ENCODE measurements around the gene TNFRSF4.

TNFRSF4 gene

DNA sequence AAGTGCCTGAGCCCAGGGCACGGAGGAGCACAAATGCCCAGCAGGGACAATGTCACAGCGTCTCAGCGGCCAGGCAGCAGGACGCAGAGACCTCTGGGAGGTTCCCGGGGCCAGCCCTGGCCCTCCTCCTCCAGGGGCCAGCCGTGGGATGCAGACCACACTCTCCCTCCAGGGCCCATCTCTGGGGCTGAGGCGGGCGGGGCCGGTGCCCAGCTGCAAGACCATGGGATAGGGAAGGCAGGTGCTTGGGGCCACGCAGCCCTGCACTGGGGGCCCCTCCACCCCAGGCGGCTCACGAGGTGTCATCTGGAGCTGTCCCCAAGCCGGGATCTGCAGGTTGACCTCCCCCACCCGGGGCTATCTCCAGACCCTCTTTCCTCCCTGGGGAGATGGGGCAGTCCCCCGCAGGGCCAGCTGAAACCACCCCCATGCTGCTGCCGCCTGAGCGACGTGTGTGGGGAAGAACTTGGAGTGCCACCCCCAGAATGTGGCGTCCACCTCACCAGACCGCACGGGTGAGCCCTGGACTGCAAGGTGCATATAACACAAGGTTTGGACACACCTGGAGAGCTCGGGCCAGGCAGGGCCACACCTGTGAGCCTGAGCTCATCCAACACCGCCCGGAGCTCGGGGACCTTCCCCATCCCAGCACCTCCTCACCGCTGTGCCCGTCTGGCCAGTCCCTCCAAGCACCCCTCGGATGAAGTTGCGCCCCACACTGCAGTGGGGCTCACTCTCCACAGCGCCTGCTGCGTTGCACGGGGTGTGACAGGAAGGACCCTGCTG lies 44.3 kb downstream of the TNFRSF4 start:
- no peak for DNase-seq (ENCODE audit: low read depth)

DNA sequence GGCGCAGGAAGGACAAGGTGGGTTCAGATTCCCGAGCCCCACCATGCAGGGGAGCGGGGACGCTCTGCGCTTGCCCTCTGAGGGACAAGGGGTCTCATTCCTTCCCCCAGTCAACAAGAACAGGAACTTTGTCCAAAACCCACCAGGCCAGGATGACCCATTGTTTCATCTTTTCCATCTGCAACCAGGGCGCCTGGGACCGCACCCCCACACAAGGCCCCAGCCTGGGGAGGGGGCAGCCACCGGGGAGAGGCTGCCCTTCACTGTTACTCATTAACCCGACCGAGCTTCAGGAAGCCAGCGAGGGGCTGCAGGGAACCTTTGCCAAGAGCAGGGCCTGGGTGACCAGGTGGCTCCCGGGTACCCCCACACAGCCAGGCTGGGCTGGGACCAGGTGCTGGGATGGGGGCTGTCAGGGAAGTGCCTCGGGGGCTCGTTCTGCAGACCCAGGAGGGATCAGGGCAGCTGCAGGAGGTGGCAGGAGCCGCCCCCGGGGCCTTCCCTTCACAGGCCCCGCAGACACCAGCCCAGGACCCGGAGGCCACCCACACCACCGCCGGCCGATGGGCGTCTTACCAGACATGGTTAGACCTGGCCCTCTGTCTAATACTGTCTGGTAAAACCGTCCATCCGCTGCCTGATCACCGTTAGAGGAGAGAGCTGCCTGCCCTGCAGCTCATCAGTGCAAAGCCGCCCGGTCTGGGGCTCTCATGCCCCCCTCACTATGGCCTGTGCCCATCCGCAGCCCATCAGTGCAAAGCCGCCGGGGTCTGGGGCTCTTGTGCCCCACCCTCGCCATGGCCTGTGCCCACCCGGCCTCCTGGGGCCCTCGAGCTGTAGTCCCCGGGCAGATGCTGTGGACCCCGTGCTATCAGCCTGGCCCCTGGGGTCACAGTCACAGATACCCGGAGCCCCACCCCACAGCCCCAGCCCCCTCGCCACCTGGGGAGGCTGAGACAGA lies 45.2 kb downstream of the TNFRSF4 start:
- no peak for DNase-seq (ENCODE audit: low read depth)

DNA sequence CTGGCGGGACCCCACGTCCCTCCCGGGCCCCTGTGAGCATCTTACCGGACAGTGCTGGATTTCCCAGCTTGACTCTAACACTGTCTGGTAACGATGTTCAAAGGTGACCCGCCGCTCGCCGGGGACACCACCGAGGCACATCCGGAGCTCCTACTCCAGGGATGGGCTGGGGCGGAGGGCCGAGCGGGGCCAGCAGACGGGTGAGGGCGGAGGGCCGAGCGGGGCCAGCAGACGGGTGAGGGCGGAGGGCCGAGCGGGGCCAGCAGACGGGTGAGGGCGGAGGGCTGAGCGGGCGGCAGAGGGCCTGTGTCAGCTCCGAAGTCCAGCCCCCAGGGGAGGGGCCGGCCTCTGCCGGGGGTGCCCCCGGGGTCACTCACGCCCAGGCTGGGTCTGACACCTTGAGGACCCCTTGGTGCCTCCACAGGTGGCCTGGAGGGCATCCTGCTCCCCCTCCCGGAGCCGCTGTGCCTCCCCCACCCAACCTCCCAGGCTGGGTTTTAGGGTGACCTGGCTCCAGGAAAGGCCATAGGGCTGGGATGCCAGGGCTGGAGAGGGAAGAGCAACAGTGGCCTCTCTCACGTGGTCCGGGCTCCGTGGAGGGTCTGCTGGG lies 46.0 kb downstream of the TNFRSF4 start:
- DNase-seq (ENCODE audit: low read depth) = no peak

DNA sequence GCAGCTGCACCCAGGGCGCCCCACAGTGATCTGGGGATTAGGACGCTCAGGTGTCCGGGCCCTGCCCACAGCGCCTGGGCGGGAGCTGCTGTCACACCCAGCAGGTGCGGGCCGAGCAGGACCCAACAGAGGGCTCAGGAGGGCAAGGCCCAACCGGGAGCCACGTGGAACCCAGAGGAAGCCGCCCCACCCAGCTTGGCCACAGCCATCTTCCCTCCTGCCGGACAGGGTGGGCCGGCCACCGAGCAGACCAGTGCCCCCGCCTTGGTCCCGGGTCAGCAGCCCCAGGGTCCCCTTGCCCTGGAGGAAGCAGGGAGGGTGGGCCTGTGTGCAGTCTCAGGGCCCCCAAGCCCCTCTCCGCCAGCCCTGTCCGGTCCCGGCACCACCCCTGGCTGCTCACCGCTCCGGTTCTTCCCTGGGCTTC lies 46.5 kb downstream of the TNFRSF4 start:
- no peak for DNase-seq (ENCODE audit: low read depth)

DNA sequence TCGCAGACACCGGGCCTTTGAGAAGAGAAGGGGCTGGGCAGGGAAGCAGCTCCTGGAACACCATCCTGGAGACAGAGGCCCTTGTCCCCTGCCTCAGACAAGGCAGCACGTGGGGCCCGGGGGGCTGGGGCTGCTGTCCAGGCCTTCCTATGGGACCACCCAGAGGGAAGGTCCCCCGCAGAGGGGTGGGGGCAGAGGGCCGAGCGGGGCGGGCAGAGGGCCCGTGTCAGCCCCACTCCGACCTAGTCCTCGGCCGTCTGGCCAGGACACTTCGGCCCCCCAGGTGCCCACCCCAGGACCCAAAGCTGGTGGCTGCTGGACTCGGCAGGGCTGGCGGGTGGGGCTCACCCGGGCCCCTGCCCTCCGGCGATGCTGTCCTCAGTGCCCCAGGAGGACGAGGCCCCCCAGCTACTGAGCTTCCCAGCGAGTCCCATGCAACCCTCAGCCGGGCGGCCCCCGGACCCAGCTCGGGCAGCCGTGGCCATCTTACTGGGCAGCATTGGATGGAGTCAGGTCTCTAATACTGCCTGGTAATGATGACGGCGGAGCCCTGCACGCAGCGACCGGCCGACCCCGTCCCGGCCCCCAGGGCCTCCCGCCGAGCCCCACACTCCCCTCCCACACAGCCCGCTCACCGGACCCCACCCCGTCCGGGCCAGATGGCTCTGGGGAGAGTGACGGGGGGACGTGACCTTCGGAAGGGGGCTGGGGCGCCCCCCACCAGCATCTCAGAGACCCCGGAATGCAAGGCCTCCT lies 47.1 kb downstream of the TNFRSF4 start:
- DNase-seq (ENCODE audit: low read depth) = no peak

DNA sequence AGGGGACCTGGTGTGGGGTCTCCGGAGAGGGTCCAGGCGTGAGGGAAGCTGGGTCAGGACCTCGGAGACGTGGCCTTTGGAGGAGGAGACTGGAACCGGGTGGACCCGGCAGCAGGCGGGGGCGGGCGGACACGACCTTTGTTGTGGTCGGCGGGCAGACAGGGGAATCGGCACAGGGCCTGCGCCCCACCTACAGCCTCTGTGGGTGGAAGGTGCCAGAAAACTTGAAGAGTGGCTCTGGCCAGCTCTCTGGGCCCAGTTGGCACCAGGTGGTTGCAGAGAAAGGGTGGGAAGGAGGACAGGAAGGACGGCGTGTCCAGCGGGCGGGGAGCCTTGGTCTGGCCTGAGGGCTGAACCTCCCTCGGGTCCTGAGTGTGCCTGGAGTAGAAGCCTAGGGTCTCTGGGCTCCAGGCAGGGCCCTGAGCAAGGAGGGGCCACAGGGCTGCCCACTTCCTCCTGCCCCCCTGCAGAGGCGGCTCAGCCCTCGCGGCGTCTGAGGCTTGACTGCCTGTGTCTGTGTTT lies 48.0 kb downstream of the TNFRSF4 start:
- DNase-seq (ENCODE audit: low read depth) = no peak

DNA sequence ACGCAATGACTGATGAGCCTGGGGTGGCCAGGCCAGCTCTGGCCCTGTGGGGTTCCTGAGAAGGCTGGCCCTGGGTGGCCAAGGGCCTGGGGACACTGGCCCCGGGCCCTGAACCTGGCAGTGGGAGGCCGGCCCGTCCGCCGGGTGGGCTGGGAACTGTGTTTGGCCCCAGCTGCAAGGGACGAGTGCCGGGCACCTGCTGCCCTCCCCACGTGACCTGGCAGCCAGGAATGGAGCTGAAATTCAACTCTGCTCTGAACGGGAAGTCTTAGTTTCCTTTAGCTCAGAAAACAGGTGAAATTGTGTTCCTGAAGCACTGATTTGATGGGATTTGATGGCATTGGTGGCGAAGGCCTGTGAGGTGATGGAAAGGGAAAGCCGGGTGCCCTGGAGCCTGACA lies 48.5 kb downstream of the TNFRSF4 start:
- no peak for DNase-seq (ENCODE audit: low read depth)

DNA sequence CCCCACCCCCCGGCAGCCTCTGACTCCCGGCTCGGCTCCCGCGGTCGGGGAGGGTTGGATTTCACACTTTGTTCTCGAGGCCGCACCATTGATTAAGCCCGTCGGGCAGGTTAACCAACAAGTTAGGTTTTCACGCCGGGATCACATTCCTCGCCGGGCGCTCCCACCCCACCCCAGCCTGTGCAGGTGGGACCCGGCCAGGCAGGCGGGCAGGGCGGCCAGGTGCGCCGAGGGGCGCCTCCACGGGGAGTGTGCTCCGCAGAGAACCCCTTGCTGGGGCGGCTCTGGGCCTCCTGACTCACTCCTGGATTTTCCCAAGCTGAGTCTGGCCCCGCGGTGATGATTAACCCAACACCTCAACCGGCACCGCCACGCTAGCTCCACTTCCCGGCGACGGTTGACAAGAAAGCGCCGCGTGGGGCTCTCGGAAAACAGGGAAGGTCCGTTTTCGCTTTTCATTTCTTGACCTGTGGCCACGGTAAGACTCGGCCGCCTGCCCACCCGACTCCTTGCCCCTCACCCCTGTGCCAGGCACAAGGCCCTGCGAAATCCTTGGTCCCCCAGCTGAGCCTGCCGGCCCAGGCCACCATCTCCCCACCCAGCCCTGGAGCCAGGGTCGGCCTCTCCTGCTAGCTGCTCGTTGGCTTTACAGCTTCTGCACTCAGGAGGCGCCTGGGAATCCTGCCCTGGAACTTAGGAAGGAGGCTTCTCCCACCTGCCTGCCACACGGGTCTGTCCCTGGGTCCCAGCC lies 49.1 kb downstream of the TNFRSF4 start:
- DNase-seq (ENCODE audit: low read depth) = no peak

DNA sequence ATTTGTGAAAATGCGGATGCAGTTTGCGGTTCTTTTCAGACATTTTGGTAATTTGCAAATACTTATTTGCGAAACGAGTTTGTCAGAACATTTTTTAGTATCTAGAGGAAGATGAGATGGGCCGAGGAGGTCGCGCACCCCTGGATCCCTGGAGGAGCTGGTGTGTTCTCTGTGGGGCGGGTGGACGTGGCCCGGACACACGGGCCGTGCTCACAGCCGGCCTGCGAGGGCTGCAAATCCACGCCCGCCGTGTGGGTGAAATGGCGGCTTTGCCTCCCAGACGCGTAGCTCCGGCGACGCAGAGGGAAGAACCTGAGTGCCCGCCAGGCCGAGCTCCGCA lies 49.6 kb downstream of the TNFRSF4 start:
- no peak for DNase-seq (ENCODE audit: low read depth)

DNA sequence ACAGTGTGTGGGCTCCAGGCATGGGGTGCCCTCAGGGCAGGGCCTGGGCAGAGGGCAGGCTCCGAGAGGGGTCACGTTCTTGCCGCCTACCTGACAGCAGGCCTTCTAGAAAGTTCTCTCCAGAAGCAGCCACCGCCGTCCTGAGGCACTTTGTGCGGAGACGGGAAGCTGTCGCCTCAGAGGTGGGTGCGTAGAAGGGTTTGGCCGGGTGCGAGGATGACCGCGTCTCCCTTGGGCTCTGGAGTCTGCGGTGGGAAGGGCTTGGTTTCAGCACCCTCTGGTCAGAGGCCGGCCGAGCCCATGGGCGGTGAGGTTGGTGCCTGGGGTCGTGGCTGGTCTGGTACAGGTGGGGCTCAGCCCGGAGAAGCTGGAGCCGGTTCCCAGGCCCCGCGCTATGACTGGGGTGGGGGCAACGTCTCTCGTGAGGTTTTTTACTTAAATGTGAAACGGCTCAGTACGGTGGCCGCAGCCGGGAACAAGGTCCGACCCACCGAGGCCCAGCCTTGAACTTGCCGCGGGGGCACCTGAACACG lies 50.3 kb downstream of the TNFRSF4 start:
- no peak for DNase-seq (ENCODE audit: low read depth)

DNA sequence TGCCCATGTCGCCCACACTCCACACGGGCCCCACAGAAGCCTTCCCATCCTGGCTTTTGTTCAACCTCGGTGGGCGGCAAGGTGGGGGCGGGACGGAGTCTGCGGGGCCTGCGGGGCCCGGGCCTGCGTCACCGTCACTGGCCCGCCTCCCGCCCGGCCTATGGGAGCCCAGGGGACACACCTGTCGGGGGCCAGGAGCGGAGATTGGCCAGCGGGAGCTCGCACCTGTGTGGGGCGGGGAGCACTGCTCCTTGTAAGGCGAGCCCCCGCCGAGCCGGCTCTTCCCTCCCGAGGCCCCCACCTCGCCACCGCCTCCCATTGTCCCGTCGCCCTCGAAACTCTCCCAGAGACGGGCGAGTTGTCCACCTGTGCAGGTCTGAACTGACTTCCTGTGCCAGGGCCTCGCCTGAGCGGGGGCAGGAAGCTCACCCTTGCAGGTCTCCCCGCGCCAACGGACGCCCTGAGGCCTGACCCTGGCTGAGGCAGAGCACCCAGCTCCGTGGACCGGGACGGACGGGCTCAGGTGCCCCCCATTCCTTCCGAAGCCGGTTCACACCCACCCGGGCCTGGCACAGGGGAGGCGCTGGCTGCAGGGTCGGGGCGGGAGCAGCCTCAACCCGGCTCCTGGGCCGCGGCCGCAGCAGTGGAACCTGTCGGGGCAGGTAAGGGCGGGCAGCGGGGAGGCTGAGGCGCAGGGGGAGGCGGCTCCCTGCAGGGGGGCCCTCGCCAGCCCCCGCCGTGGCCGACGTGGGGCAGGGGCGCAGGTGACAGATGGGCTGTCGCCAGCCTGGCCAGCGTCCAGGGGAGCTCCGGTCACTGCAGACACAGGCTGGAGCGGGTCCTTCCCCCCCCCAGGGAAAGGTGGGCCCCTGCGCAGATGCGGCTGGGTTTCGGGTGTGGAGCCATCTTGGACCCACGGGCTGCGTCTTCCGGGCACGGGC lies 51.1 kb downstream of the TNFRSF4 start:
- no peak for DNase-seq (ENCODE audit: low read depth)

DNA sequence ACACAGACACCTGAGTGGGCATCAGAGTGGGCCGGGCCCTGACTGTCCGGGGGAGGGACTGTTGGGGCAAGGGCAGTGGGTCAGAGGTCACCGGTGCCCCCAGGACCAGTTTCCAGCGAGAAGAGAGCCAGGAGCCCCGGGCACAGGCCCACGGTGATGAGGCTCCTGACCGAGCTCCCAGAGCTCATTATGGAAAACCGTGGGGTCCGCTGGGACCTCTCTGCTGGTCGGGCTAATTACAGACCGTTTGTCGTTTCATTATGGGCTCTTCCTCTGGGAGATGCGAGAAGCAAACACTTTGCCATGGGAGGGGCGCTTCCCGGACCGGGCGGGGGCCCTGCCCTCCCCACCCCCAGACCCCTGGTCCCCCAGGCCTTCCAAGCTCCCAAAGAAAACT lies 52.3 kb downstream of the TNFRSF4 start:
- DNase-seq (ENCODE audit: low read depth) = no peak

Measured in activated T-helper 1 cell treated with Interleukin-2 at 50 U/mL for 16 hours (primary cell).